ENCODE data around the gene CNKSR3. TPM values are rescaled to one million over a fixed set of nuclear protein-coding genes. Genes with fewer than 3 reads are reported as not detected.

The CNKSR3 gene
- total RNA-seq (3.8 and 4.4 TPM in 2 replicates), polyA plus RNA-seq (4.7 and 8.4 TPM in 2 replicates)

DNA sequence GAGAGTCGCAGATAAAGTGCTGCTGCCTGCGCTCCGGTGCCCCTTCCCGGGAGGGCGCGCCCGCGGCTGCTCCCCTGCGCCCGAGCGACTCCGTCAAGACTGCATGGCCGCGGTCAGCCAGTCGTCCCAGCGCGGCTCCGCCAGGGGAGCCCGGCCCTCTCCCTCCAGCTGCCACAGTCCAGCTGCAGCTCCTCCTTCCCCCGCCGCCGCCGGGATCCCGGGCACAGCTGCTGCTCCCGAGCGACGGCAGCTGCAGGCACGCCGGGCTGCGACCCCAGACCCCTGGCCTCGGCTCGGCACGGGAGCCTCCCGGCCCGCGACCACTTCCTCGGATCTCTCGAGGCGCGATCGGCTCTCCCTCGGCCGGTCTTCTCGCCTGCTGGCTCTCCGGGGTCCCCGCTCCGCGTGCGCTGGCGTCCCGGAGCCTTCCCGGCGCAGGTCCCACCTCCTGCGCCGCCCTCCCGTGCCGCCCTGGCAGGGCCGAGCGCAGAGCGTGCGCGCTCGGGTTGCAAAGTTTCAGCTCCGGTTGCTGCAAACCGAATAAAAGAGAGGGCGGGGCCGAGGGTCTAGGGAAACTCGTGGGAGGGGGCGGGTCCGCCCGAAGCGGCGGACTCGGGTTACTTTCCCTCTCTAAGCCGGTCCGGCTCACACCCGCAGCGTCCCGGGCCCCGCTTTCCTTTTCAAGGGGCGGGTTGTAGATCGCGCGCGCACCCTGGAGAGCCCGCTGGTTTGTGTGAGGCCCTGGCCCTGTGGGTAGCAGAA is at the start of gene CNKSR3:
CNKSR3 (minus strand) TSS at position 542 of the 762 bp plus-strand sequence. CDS start 571 bp downstream, outside the sequence.
- peak within 1 kb of the TSS; percentile 88 for H3K27ac ChIP-seq
- peak; percentile 97 to 99 for DNase-seq (ENCODE audit: low read depth in 1 of 2, low spot score in 1 of 2)
- H3K27me3 ChIP-seq = no peaks in the 10 kb centered on the region
- peaks cover 36% of the 10 kb centered on the region for H3K4me1 ChIP-seq (ENCODE audit: low read depth)
- TF ChIP-seq, protein P1, sequence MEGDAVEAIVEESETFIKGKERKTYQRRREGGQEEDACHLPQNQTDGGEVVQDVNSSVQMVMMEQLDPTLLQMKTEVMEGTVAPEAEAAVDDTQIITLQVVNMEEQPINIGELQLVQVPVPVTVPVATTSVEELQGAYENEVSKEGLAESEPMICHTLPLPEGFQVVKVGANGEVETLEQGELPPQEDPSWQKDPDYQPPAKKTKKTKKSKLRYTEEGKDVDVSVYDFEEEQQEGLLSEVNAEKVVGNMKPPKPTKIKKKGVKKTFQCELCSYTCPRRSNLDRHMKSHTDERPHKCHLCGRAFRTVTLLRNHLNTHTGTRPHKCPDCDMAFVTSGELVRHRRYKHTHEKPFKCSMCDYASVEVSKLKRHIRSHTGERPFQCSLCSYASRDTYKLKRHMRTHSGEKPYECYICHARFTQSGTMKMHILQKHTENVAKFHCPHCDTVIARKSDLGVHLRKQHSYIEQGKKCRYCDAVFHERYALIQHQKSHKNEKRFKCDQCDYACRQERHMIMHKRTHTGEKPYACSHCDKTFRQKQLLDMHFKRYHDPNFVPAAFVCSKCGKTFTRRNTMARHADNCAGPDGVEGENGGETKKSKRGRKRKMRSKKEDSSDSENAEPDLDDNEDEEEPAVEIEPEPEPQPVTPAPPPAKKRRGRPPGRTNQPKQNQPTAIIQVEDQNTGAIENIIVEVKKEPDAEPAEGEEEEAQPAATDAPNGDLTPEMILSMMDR (IDR thresholded peaks at IDR 0.05; ENCODE audit: low read depth, low read length) = no peak
- peak within 1 kb of the TSS; percentile 59 for H3K4me3 ChIP-seq
- H3K9me3 ChIP-seq (ENCODE audit: low read depth) = no peaks in the 10 kb centered on the region
- H3K36me3 ChIP-seq = no peaks in the 10 kb centered on the region

DNA sequence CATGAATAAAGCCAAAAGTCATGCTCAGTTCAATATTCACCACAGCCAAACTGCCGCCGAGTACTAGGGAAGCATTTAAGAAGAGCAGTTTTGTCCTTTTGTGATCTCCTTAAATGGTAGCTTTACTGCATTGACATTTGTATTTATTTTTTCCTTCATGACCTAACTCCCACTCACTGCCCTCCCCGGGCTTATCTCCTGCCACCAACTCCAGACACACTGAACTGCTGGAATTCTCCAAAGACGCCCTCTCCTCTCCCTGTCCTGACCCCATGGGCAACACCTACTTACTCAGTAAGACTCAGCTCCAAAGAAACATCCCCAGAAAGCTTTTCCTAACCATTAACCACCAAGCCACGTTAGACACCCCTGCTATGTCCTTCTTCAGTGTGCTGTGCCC is 48.5 kb upstream of the CNKSR3 start:
- H3K27me3 ChIP-seq = no peaks in the 10 kb centered on the region
- DNase-seq (ENCODE audit: low read depth in 1 of 2, low spot score in 1 of 2) = no peak
- no peaks in the 10 kb centered on the region for H3K4me1 ChIP-seq (ENCODE audit: low read depth)
- TF ChIP-seq, protein P1 (IDR thresholded peaks at IDR 0.05; ENCODE audit: low read depth, low read length) = no peak
- no peak overlapping the region for H3K4me3 ChIP-seq
- H3K27ac ChIP-seq = no peak overlapping the region
- no peaks in the 10 kb centered on the region for H3K36me3 ChIP-seq
- H3K9me3 ChIP-seq (ENCODE audit: low read depth) = no peaks in the 10 kb centered on the region

DNA sequence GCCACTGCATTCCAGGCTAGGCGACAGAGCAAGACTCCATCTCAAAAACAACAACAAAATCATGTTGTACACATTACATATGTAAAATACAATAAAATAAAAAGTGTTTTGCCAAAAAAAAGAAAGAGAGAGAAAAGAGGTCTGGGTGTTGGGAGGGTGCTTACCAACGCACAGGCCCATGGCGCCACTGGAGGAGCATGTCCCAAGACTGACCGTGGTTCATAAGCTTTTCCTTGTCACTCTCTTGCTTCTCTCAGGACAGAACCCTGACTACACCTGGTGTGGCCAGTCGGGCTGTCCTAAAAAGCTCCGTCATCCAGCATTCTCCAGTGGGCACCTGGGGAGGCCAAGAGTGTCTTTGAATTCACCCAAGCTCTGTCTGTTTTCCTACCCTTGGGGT is 48.0 kb upstream of the CNKSR3 start:
- TF ChIP-seq, protein P1 (IDR thresholded peaks at IDR 0.05; ENCODE audit: low read depth, low read length) = no peak
- H3K27ac ChIP-seq = no peak overlapping the region
- no peak overlapping the region for H3K4me3 ChIP-seq

DNA sequence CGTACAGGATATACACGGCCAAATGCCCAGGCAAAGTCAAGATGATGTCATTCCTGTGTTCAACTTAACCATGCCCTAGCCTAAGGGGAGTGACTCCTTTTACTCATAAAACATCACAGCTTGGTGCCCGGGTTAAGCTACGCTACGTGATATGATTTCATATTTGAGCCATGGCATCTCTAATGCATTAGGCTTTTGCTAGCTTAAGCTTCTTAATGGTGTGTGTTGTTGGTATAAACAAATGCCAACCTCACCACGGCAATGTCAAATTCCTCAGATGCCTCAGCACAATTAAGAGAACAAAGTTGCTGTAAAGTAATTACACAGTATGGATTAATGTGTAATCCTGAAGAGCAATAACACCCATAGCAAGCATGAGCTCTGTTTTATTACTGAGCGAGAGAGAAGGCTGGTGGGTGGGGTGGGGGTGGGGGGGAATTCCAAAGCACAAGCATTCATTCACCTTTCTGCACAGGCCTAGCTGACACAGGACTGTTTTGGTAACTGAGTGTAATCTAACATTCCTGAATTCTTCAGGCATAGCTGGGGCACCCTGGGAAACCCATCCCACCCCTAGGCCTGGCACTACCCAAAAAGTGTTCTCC is 44.7 kb upstream of the CNKSR3 start:
- TF ChIP-seq, protein P1 (IDR thresholded peaks at IDR 0.05; ENCODE audit: low read depth, low read length) = no peak
- Histone ChIP-seq H3K36me3 (no peaks in the 10 kb centered on the region), H3K27me3 (no peaks in the 10 kb centered on the region), H3K27ac (no peak overlapping the region), H3K9me3 (ENCODE audit: low read depth) (no peaks in the 10 kb centered on the region), H3K4me1 (ENCODE audit: low read depth) (no peaks in the 10 kb centered on the region), H3K4me3 (no peak overlapping the region)
- no peak for DNase-seq (ENCODE audit: low read depth in 1 of 2, low spot score in 1 of 2)

More for the DNA sequence above, 48.0 kb upstream of the CNKSR3 start:
- Histone ChIP-seq H3K9me3 (ENCODE audit: low read depth) (no peaks in the 10 kb centered on the region), H3K36me3 (no peaks in the 10 kb centered on the region), H3K27me3 (no peaks in the 10 kb centered on the region), H3K4me1 (ENCODE audit: low read depth) (no peaks in the 10 kb centered on the region)
- no peak for DNase-seq (ENCODE audit: low read depth in 1 of 2, low spot score in 1 of 2)

DNA sequence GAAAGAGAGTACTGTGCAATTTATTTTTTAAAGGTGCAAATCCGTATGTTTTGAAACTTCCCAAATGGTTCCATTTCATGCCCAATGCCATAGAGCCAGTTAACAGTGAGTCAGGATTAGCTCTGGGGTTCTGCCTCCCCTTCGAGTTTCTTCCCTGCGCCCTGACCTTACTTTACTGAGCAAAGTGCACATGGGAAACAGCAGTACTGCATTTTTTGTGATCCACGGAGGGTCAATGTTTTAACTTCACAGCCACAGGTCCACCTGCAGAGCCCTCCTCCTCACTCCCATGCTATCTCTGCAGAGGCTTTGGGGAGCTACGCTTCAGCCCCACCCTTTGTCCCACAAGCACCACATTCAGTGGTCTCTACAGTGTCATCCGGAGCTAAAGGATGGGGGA is 44.0 kb upstream of the CNKSR3 start:
- no peak overlapping the region for H3K27ac ChIP-seq

More for the DNA sequence above, 44.0 kb upstream of the CNKSR3 start:
- Histone ChIP-seq H3K4me1 (ENCODE audit: low read depth) (no peaks in the 10 kb centered on the region), H3K27me3 (no peaks in the 10 kb centered on the region), H3K36me3 (no peaks in the 10 kb centered on the region), H3K9me3 (ENCODE audit: low read depth) (no peaks in the 10 kb centered on the region), H3K4me3 (no peak overlapping the region)
- TF ChIP-seq, protein P1 (IDR thresholded peaks at IDR 0.05; ENCODE audit: low read depth, low read length) = no peak
- DNase-seq (ENCODE audit: low read depth in 1 of 2, low spot score in 1 of 2) = no peak
